A549 (cell line): ENCODE data around the gene UBAP1L. TPM values are rescaled to one million over a fixed set of nuclear protein-coding genes. Genes with fewer than 3 reads are reported as not detected.

ENCODE experiments used
- ATAC-seq, 2 experiments: fragments of 200-7000 bp in 1 of 2; fragments of >200 bp in 1 of 2; cut with Nextera tagmentation in 1 of 2; cut with Tn5 transposase in 1 of 2; 3 replicates each; pipeline versions ENCODE4 v1.8.0 to v1.9.1; 2018 to 2020; ENCODE audit warnings: mild to moderate bottlenecking in 1 of 2, moderate library complexity in 1 of 2
- CTCF ChIA-PET: fragments of 300-600 bp; sonication (Branson Sonifier 250); formaldehyde crosslinking; extraction: SDS; loops from one replicate; lab custom pipeline; 2021; ENCODE audit warnings: antibody characterized with exemption, inconsistent platforms; lab: Yijun Ruan, JAX
- POLR2A ChIA-PET: fragments of 350-600 bp; formaldehyde crosslinking; extraction: SDS; loops from one replicate; lab custom pipeline; 2021; ENCODE audit warnings: antibody characterized with exemption, inconsistent platforms; lab: Yijun Ruan, JAX
- DNase-seq, 2 experiments: peaks; one replicate each; pipeline versions ENCODE4 v3.0.0 to v3.0.0-alpha.2; 2011 to 2016; ENCODE audit warnings: low read depth in 1 of 2, low spot score in 1 of 2
- FAIRE-seq: peaks from 2 replicates; lab custom pipeline; 2011; peaks lifted over from hg19 to GRCh38; lab: Jason Lieb, UNC
- H3K27ac ChIP-seq, 2 experiments: fragments of >200 bp; sonication (Bioruptor Twin); formaldehyde crosslinking; 3 replicates each; pipeline ENCODE4 v1.5.1; 2016 to 2017
- H3K4me1 ChIP-seq: fragments of >200 bp; sonication (Bioruptor Twin); formaldehyde crosslinking; 3 replicates; pipeline ENCODE4 v1.6.1; 2016
- H3K4me2 ChIP-seq: fragments of >200 bp; sonication (Bioruptor Twin); formaldehyde crosslinking; 3 replicates; pipeline ENCODE4 v1.6.1; 2016
- H3K4me3 ChIP-seq: fragments of >200 bp; sonication (Bioruptor Twin); formaldehyde crosslinking; 3 replicates; pipeline ENCODE4 v1.5.1; 2016
- H3K9me3 ChIP-seq: fragments of >200 bp; sonication (Bioruptor Twin); formaldehyde crosslinking; 3 replicates; pipeline ENCODE4 v1.6.1; 2016
- ATOH8 ChIP-seq: fragments of 250-450 bp; sonication (Bioruptor Pico); IDR thresholded peaks from 2 replicates; pipeline ENCODE4 v1.5.0; 2020; ENCODE audit warnings: low read depth, mild to moderate bottlenecking, moderate library complexity
- BHLHE40 ChIP-seq: IDR thresholded peaks from 2 replicates; pipeline ENCODE4 v1.6.1; 2012; ENCODE audit warnings: low read depth, low read length, inconsistent platforms
- CBX8 ChIP-seq: fragments of 200-600 bp; sonication (generic); IDR thresholded peaks from 2 replicates; pipeline ENCODE4 v1.6.1; 2016
- CHD2 ChIP-seq: fragments of 150-350 bp; IDR thresholded peaks from 2 replicates; pipeline ENCODE4 v1.6.1; 2014; ENCODE audit warnings: low read length; ENCODE audit not compliant: partially characterized antibody
- E2F6 ChIP-seq: IDR thresholded peaks from 2 replicates; pipeline ENCODE4 v1.6.1; 2012; ENCODE audit warnings: low read depth, borderline replicate concordance
- GATA3 ChIP-seq: IDR thresholded peaks from 2 replicates; pipeline ENCODE4 v1.6.1; 2012; ENCODE audit warnings: borderline replicate concordance
- HDAC2 ChIP-seq: fragments of 200-600 bp; sonication (generic); IDR thresholded peaks from 2 replicates; pipeline ENCODE4 v1.6.1; 2016
- HOXB13 ChIP-seq: fragments of 250-450 bp; sonication (Bioruptor Pico); IDR thresholded peaks from 2 replicates; pipeline ENCODE4 v1.5.0; 2020; ENCODE audit warnings: low read depth, mild to moderate bottlenecking, moderate library complexity
- MAFK ChIP-seq: fragments of 450-650 bp; IDR thresholded peaks from 2 replicates; pipeline ENCODE4 v1.6.1; 2014; ENCODE audit not compliant: partially characterized antibody
- NFE2L2 ChIP-seq: fragments of 150-350 bp; conservative IDR thresholded peaks from 2 replicates; pipeline ENCODE4 v1.6.1; 2014; ENCODE audit warnings: low read length
- NPAS2 ChIP-seq: fragments of 250-450 bp; sonication (Bioruptor Pico); IDR thresholded peaks from 2 replicates; pipeline ENCODE4 v1.8.0; 2022; ENCODE audit warnings: mild to moderate bottlenecking, moderate library complexity, borderline replicate concordance
- POLR2A ChIP-seq: IDR thresholded peaks from 2 replicates; pipeline ENCODE4 v1.6.1; 2012; ENCODE audit warnings: mild to moderate bottlenecking, low read length
- POLR2AphosphoS2 ChIP-seq: conservative IDR thresholded peaks from 2 replicates; pipeline ENCODE4 v1.6.1; 2012; ENCODE audit warnings: low read length, improper control_type of control experiment, inconsistent platforms
- RCOR1 ChIP-seq: fragments of 150-350 bp; IDR thresholded peaks from 2 replicates; pipeline ENCODE4 v1.6.1; 2014; ENCODE audit warnings: antibody characterized with exemption, low read length, low read depth
- REST ChIP-seq: fragments of 200-600 bp; sonication (generic); IDR thresholded peaks from 2 replicates; pipeline ENCODE4 v1.6.1; 2016; ENCODE audit warnings: antibody characterized with exemption, mild to moderate bottlenecking, moderate library complexity
- SREBF2 ChIP-seq: fragments of 450-650 bp; IDR thresholded peaks from 2 replicates; pipeline ENCODE4 v1.6.1; 2014; ENCODE audit warnings: mild to moderate bottlenecking, moderate library complexity
- TP53 ChIP-seq: fragments of 250-450 bp; sonication (Bioruptor Pico); IDR thresholded peaks from 2 replicates; pipeline ENCODE4 v1.5.0; 2021; ENCODE audit warnings: mild to moderate bottlenecking, moderate library complexity
- WGBS: methylation state at CpG from one replicate; pipeline ENCODE4 v1.1.6; 2017; ENCODE audit errors: missing lambda C conversion rate; 5-methylcytosine and 5-hydroxymethylcytosine counted together
- polyA plus RNA-seq, 4 experiments: library from polyadenylated mRNA; depleted of rRNA in 3 of 4; stranded (reverse); fragments of >200 nt; fragmentation: RNase III in 1 of 4; extraction: RNeasy Plus Mini Kit Qiagen cat#74134 plus additional on column Dnase treatment in 1 of 4; gene quantifications; 2 replicates in 3 of 4; 3 replicates in 1 of 4; pipeline ENCODE4 v1.2.3, GENCODE V29; 2011 to 2017

UBAP1L gene
- polyA plus RNA-seq, 2 of the 4 experiments (the other 2 are of a cell fraction) = 0.84 to 0.87 TPM

GRCh38 chr15:65059931-65060596 is 54.9 kb downstream of the UBAP1L start:
- Histone ChIP-seq H3K9me3 (no peaks in the 10 kb centered on the region), H3K4me2 (no peak overlapping the region), H3K27ac (no peak overlapping the region), H3K4me3 (no peak overlapping the region), H3K4me1 (peaks cover 33% of the 10 kb centered on the region)
- CTCF ChIA-PET = interaction anchor here (0.5 to 33.7 kb wide), 9 partner anchors 6 to 274 kb away, joined by 3 to 1280 read pairs (median 4); partner anchors contain the start of genes KBTBD13, RASL12 and SLC51B
- no peak for TF ChIP-seq GATA3
- no peak for TF ChIP-seq HDAC2
- no peak for TF ChIP-seq HOXB13
- TF ChIP-seq CBX8 = no peak
- no peak for TF ChIP-seq NPAS2 (CRISPR knock-in tag)
- no peak for TF ChIP-seq TP53 (CRISPR knock-in tag)
- no peak for TF ChIP-seq CHD2
- 68% methylated on average over 4 of the region's 4 CpGs for WGBS
- no peak for DNase-seq
- no peak for FAIRE-seq
- ATAC-seq = no peak
- POLR2A ChIA-PET = no interaction called here

GRCh38 chr15:65059369-65059750 is 55.6 kb downstream of the UBAP1L start:
- WGBS = 23% methylated on average over 3 of the region's 3 CpGs
- FAIRE-seq = no peak
- ChIA-PET POLR2A (interaction anchor here (0.5 kb wide), 1 partner anchor 479 kb away, joined by 7 read pairs; no protein-coding TSS in a partner anchor), CTCF (interaction anchor here (0.5 to 33.7 kb wide), 7 partner anchors 5 to 273 kb away, joined by 3 to 1280 read pairs (median 4); partner anchors contain the start of genes KBTBD13, RASL12 and SLC51B)
- Histone ChIP-seq H3K4me2 (no peak overlapping the region), H3K9me3 (no peaks in the 10 kb centered on the region), H3K4me3 (no peak overlapping the region), H3K27ac (peak overlapping the region in 1 of 2 experiments; percentile 5; a peak in 1 of 6 replicates), H3K4me1 (peaks cover 40% of the 10 kb centered on the region)
- ATAC-seq = no peak
- no peak for DNase-seq
- TF ChIP-seq NFE2L2 = no peak
- no peak for TF ChIP-seq E2F6
- no peak for TF ChIP-seq RCOR1
- TF ChIP-seq BHLHE40 = no peak
- no peak for TF ChIP-seq ATOH8
- no peak for TF ChIP-seq REST
- no peak for TF ChIP-seq POLR2AphosphoS2
- TF ChIP-seq MAFK = no peak
- no peak for TF ChIP-seq SREBF2
- no peak for TF ChIP-seq POLR2A
- TF ChIP-seq HOXB13 = no peak
